ENCODE data around the gene IL17RD.

Gene IL17RD

DNA sequence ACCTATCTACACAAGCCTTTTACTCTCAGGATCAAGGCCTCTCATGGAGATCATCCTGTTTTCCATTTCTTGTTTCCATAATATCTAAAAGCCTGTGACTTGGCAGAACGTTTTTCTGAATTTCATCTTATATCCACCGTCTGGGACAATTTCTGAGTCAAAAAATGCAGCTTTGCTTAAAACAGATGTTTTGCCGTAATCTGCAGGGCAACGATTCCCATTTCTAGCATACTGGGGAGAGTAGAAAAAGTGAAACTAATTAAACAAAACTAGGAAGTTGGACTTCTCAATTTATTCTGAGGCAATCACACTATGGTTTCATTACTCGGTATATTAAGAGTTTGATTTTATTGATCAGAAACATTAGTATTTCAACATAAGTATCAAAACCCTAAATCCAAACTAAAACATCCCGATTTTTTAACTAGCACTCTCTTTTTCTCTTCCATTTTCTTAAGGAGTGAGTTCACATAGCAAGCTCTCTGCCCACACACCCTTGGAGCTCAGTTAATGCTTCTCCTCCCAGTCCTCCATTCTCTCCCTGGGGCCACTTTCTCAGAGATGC is 71.1 kb downstream of the IL17RD start:
- Histone ChIP-seq H3K27ac (ENCODE audit: low read depth, low read length) (no peak overlapping the region), H3K9me2 (replicated peaks; ENCODE audit: control insufficient read depth, low read length) (no peaks in the 10 kb centered on the region), H3K9me3 (ENCODE audit: control insufficient read depth, insufficient read depth, low read length) (no peaks in the 10 kb centered on the region), H3K4me2 (ENCODE audit: low read length) (no peak overlapping the region), H3K27me3 (ENCODE audit: control insufficient read depth, low read length) (peaks cover 14% of the 10 kb centered on the region), H3K4me1 (ENCODE audit: control insufficient read depth, low read length) (no peaks in the 10 kb centered on the region), H3K4me3 (ENCODE audit: low read length) (no peak overlapping the region), H3F3A (ENCODE audit: control insufficient read depth, insufficient read depth) (no peaks in the 10 kb centered on the region), H3K79me2 (ENCODE audit: control insufficient read depth, low read length) (no peaks in the 10 kb centered on the region), H3K36me3 (ENCODE audit: control insufficient read depth, low read length) (no peaks in the 10 kb centered on the region), H4K20me1 (ENCODE audit: control insufficient read depth, insufficient read depth, low read depth, low read length) (no peaks in the 10 kb centered on the region)
- TF ChIP-seq, protein P1, sequence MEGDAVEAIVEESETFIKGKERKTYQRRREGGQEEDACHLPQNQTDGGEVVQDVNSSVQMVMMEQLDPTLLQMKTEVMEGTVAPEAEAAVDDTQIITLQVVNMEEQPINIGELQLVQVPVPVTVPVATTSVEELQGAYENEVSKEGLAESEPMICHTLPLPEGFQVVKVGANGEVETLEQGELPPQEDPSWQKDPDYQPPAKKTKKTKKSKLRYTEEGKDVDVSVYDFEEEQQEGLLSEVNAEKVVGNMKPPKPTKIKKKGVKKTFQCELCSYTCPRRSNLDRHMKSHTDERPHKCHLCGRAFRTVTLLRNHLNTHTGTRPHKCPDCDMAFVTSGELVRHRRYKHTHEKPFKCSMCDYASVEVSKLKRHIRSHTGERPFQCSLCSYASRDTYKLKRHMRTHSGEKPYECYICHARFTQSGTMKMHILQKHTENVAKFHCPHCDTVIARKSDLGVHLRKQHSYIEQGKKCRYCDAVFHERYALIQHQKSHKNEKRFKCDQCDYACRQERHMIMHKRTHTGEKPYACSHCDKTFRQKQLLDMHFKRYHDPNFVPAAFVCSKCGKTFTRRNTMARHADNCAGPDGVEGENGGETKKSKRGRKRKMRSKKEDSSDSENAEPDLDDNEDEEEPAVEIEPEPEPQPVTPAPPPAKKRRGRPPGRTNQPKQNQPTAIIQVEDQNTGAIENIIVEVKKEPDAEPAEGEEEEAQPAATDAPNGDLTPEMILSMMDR (IDR thresholded peaks at IDR 0.05; ENCODE audit: low read depth, low read length, poor library complexity, severe bottlenecking): no peak
- TF ChIP-seq EZH2phosphoT487 (IDR thresholded peaks at IDR 0.05; ENCODE audit: borderline replicate concordance, low read length): no peak

DNA sequence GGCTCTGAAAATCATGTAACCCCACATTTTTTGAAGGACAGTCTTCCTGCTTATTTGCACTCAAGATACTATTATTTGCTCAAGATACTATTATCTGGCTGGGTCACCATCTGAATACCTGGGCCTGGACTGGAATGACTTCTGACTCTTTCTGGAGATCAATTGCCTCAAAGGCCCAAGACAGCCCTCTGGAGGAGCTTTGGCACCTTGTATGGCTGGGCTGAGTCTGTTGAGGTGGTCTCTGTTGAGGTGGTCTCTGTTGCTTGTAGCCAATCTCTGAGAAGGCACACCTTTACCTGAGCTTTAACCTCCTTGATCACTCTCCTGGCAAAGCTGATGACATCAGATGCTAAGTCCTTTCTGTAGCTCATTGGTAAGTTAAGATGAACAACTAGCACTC is 71.7 kb downstream of the IL17RD start:
- Histone ChIP-seq H3K27ac (ENCODE audit: low read depth, low read length) (no peak overlapping the region), H3F3A (ENCODE audit: control insufficient read depth, insufficient read depth) (no peaks in the 10 kb centered on the region), H3K4me3 (ENCODE audit: low read length) (no peak overlapping the region), H3K4me2 (ENCODE audit: low read length) (no peak overlapping the region), H3K4me1 (ENCODE audit: control insufficient read depth, low read length) (no peaks in the 10 kb centered on the region), H3K27me3 (ENCODE audit: control insufficient read depth, low read length) (peaks cover 15% of the 10 kb centered on the region), H3K9me3 (ENCODE audit: control insufficient read depth, insufficient read depth, low read length) (no peaks in the 10 kb centered on the region), H3K36me3 (ENCODE audit: control insufficient read depth, low read length) (no peaks in the 10 kb centered on the region), H3K9me2 (replicated peaks; ENCODE audit: control insufficient read depth, low read length) (no peaks in the 10 kb centered on the region), H3K79me2 (ENCODE audit: control insufficient read depth, low read length) (no peaks in the 10 kb centered on the region), H4K20me1 (ENCODE audit: control insufficient read depth, insufficient read depth, low read depth, low read length) (no peaks in the 10 kb centered on the region)
- TF ChIP-seq, protein P1 (IDR thresholded peaks at IDR 0.05; ENCODE audit: low read depth, low read length, poor library complexity, severe bottlenecking): no peak
- no peak for TF ChIP-seq EZH2phosphoT487 (IDR thresholded peaks at IDR 0.05; ENCODE audit: borderline replicate concordance, low read length)

DNA sequence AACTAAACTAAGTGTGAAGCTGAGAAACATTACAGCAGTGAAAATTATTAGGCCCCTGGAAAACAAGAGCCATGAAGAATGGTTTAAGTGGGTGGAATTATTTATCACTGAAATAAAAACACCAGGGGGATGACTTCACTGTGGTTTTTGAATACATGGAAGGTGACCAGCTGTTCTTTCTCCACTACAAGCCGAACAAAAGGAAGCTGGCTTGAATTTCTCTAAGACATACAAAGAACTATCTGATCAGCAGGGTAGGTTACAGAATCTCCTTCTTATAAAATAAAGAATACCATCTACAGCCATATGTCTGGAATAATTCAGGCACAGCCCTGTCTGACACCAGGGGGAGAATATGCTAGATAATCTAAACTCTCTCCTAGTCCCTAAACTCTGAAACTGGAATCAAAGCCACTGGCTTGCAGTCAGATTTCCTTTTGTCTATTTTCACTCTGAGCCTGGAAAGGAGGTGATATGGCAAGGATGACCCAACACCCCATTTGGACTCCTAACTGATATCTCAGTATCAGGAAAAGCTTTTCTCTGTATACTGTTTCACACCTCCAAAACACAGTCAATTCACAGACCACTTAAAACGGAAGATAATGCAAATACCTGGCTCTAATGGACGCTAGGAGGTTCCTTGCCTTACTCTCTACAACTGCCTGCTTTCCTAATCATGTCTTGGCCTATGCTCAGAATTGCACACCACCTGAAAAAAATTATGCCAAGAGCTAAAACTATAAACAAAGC is 73.5 kb downstream of the IL17RD start:
- H3K9me2 ChIP-seq (replicated peaks; ENCODE audit: control insufficient read depth, low read length): no peaks in the 10 kb centered on the region
- peaks cover 15% of the 10 kb centered on the region for H3K27me3 ChIP-seq (ENCODE audit: control insufficient read depth, low read length)
- no peaks in the 10 kb centered on the region for H3K79me2 ChIP-seq (ENCODE audit: control insufficient read depth, low read length)
- no peak overlapping the region for H3K4me2 ChIP-seq (ENCODE audit: low read length)
- no peaks in the 10 kb centered on the region for H3K4me1 ChIP-seq (ENCODE audit: control insufficient read depth, low read length)
- H3K9me3 ChIP-seq (ENCODE audit: control insufficient read depth, insufficient read depth, low read length): no peaks in the 10 kb centered on the region
- no peaks in the 10 kb centered on the region for H3K36me3 ChIP-seq (ENCODE audit: control insufficient read depth, low read length)
- H4K20me1 ChIP-seq (ENCODE audit: control insufficient read depth, insufficient read depth, low read depth, low read length): no peaks in the 10 kb centered on the region
- no peaks in the 10 kb centered on the region for H3F3A ChIP-seq (ENCODE audit: control insufficient read depth, insufficient read depth)
- TF ChIP-seq, protein P1 (IDR thresholded peaks at IDR 0.05; ENCODE audit: low read depth, low read length, poor library complexity, severe bottlenecking): no peak
- TF ChIP-seq EZH2phosphoT487 (IDR thresholded peaks at IDR 0.05; ENCODE audit: borderline replicate concordance, low read length): no peak
- no peak overlapping the region for H3K4me3 ChIP-seq (ENCODE audit: low read length)
- no peak overlapping the region for H3K27ac ChIP-seq (ENCODE audit: low read depth, low read length)
